ENCODE data around the gene DCTN3. TPM values are rescaled to one million over a fixed set of nuclear protein-coding genes. Genes with fewer than 3 reads are reported as not detected.
A peak's percentile ranks its signal among the peaks of the same experiment; 100 is the strongest.

The DCTN3 gene
- total RNA-seq, 2 donors from 2014 or later, result 65.2 to 76.3 TPM

- H3K36me3 ChIP-seq, result no peaks in the 10 kb centered on the region
- no peaks in the 10 kb centered on the region for H3K27me3 ChIP-seq
- H3K9me3 ChIP-seq, result no peaks in the 10 kb centered on the region
- H3K4me1 ChIP-seq, result no peaks in the 10 kb centered on the region
- TF ChIP-seq CTCF (IDR thresholded peaks at IDR 0.05), result no peak
- no peak for DNase-seq
- intact Hi-C loops (cut with DNase I), result no loop called here
- no peak overlapping the region for H3K27ac ChIP-seq
- H3K9ac ChIP-seq (ENCODE audit: low read depth in 2 of 2, low read length in 2 of 2), result no peak overlapping the region
- H3K4me3 ChIP-seq, result no peak overlapping the region
These were observed 15.3 kb upstream of the DCTN3 start for GRCh38 chr9:34635556-34635955.

- Histone ChIP-seq H3K27me3 (peaks cover 4% of the 10 kb centered on the region), H3K4me3 (no peak overlapping the region), H3K9me3 (no peaks in the 10 kb centered on the region), H3K36me3 (no peaks in the 10 kb centered on the region), H3K27ac (no peak overlapping the region), H3K4me1 (no peaks in the 10 kb centered on the region), H3K9ac (ENCODE audit: low read depth in 2 of 2, low read length in 2 of 2) (no peak overlapping the region)
- intact Hi-C loops (cut with DNase I), result no loop called here
- DNase-seq, result no peak
- no peak for TF ChIP-seq CTCF (IDR thresholded peaks at IDR 0.05)
These were observed 14.4 kb upstream of the DCTN3 start for GRCh38 chr9:34634551-34635248.

- peaks cover 11% of the 10 kb centered on the region for H3K27me3 ChIP-seq
- no peaks in the 10 kb centered on the region for H3K36me3 ChIP-seq
- peak; percentile 79 for TF ChIP-seq CTCF (IDR thresholded peaks at IDR 0.05)
- DNase-seq, result peak; percentile 72
- H3K9ac ChIP-seq (ENCODE audit: low read depth in 2 of 2, low read length in 2 of 2), result no peak overlapping the region
- H3K9me3 ChIP-seq, result no peaks in the 10 kb centered on the region
- no peak overlapping the region for H3K27ac ChIP-seq
- no peak overlapping the region for H3K4me3 ChIP-seq
- intact Hi-C loops (cut with DNase I), result no loop called here
- H3K4me1 ChIP-seq, result no peaks in the 10 kb centered on the region
These were observed 13.7 kb upstream of the DCTN3 start for GRCh38 chr9:34633851-34634550.

- Histone ChIP-seq H3K36me3 (no peaks in the 10 kb centered on the region), H3K4me1 (no peaks in the 10 kb centered on the region), H3K9ac (ENCODE audit: low read depth in 2 of 2, low read length in 2 of 2) (no peak overlapping the region), H3K27me3 (peaks cover 19% of the 10 kb centered on the region), H3K4me3 (no peak overlapping the region), H3K9me3 (no peaks in the 10 kb centered on the region), H3K27ac (no peak overlapping the region)
- no peak for DNase-seq
- intact Hi-C loops (cut with DNase I), result no loop called here
- no peak for TF ChIP-seq CTCF (IDR thresholded peaks at IDR 0.05)
These were observed 12.9 kb upstream of the DCTN3 start for GRCh38 chr9:34633166-34633565.

GRCh38 chr9:34630402-34631154 is 10.3 kb upstream of the DCTN3 start:
- H3K27me3 ChIP-seq, result peaks cover 45% of the 10 kb centered on the region
- H3K4me1 ChIP-seq, result no peaks in the 10 kb centered on the region
- no peak overlapping the region for H3K4me3 ChIP-seq
- TF ChIP-seq CTCF (IDR thresholded peaks at IDR 0.05), result no peak
- H3K36me3 ChIP-seq, result no peaks in the 10 kb centered on the region
- DNase-seq, result no peak
- no peaks in the 10 kb centered on the region for H3K9me3 ChIP-seq
- no peak overlapping the region for H3K27ac ChIP-seq
- peak overlapping the region in 1 of 2 donors; percentile 43 for H3K9ac ChIP-seq (ENCODE audit: low read depth in 2 of 2, low read length in 2 of 2)
- intact Hi-C loops (cut with DNase I), result no loop called here
